GM12865 (cell line): ENCODE results near the gene SANBR.
A peak's percentile ranks its signal among the peaks of the same experiment; 100 is the strongest.
"Not testable (repeated sequence)": the region's sequence is repeated elsewhere in the genome, so short reads cannot be mapped to it uniquely, and the experiment has no call there.

Experiments used
- DNase-seq: peaks from one replicate; pipeline ENCODE4 v3.0.0; 2010; ENCODE audit warnings: low read depth
- H3K4me3 ChIP-seq: 2 replicates; pipeline ENCODE4 v1.5.1; 2011; ENCODE audit warnings: mild to moderate bottlenecking, low read depth, low read length, control low read depth
- TF ChIP-seq, protein P1 (sequence below): IDR thresholded peaks from 2 replicates; pipeline ENCODE4 v1.5.1; 2011; ENCODE audit warnings: low read length, control low read depth, low read depth, inconsistent platforms; ENCODE audit not compliant: insufficient read depth; ENCODE audit errors: missing control alignments

Gene SANBR

DNA sequence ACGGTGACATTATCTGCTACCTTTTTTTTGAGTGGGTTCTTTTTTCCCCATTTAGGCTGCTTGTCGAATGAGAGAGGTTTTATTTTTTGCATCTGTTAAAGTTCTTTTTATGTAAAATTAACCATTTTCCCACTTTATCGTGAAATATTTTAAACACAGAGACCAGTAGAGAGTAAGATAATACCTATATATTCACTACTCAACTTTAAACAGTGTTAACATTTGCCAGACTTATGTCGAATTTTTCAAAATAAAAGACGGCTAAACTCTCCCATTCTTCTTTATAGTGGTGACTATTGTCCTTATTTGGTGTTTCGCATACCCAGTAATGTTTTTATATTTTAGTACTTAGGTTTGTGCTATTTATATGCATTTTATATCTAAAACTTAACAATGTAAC is 46.9 kb upstream of the SANBR start:
- TF ChIP-seq, protein P1, sequence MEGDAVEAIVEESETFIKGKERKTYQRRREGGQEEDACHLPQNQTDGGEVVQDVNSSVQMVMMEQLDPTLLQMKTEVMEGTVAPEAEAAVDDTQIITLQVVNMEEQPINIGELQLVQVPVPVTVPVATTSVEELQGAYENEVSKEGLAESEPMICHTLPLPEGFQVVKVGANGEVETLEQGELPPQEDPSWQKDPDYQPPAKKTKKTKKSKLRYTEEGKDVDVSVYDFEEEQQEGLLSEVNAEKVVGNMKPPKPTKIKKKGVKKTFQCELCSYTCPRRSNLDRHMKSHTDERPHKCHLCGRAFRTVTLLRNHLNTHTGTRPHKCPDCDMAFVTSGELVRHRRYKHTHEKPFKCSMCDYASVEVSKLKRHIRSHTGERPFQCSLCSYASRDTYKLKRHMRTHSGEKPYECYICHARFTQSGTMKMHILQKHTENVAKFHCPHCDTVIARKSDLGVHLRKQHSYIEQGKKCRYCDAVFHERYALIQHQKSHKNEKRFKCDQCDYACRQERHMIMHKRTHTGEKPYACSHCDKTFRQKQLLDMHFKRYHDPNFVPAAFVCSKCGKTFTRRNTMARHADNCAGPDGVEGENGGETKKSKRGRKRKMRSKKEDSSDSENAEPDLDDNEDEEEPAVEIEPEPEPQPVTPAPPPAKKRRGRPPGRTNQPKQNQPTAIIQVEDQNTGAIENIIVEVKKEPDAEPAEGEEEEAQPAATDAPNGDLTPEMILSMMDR: no peak
- peak overlapping the region; percentile 94 for H3K4me3 ChIP-seq
- no peak for DNase-seq

DNA sequence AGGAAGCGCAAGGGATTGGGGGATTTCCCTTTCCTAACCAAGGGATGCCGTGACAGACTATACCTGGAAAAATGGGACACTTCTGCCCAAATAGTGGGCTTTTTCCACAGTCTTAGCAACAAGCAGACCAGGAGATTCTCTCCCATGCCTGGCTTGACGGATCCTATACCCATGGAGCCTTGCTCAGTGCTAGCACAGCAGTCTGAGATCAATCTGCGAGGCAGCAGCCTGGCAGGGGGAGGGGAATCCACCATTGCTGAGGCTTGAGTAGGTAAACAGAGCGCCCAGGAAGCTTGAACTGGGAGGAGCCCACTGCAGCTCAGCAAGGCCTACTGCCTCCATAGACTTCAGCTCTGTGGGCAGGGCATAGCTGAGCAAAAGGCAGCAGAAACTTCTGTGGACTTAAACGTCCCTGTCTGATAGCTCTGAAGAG is 44.4 kb upstream of the SANBR start:
- TF ChIP-seq, protein P1: no peak
- DNase-seq: no peak
- H3K4me3 ChIP-seq: no peak overlapping the region

DNA sequence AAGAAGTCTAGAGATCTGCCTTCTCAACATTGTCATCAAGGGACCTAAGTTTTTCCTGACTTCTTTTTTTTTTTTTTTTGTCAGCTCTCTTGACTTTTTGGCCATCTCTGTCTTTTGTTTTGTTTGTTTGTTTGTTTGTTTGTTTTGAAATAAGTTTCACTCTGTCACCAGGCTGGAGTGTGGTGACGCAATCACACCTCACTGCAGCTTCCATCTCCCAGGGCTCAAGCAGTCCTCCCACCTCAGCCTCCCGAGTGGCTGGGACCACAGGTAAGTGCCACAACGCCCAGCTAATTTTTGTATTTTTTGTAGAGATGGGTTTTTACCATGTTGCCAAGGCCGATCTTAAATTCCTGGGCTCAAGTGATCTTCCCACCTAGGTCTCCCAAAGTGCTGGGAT is 42.0 kb upstream of the SANBR start:
- no peak for DNase-seq
- H3K4me3 ChIP-seq: no peak overlapping the region
- TF ChIP-seq, protein P1: no peak

DNA sequence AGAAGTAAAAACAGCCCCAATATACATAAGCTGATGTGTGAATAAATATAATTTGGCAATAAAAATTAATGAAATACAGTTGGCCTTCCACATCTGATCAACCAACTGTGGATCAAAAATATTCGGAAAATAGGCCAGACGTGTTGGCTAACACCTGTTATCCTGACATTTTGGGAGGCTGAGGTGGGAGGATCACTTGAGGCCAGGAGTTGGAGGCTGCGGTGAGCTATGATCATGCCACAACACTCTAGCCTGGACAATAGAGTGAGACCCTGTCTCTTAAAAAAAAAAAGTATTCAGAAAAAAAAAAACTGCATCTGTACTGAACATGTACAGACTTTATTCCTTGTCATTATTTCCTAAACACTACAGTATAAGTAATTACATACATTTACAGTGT is 36.1 kb upstream of the SANBR start:
- TF ChIP-seq, protein P1: no peak

DNA sequence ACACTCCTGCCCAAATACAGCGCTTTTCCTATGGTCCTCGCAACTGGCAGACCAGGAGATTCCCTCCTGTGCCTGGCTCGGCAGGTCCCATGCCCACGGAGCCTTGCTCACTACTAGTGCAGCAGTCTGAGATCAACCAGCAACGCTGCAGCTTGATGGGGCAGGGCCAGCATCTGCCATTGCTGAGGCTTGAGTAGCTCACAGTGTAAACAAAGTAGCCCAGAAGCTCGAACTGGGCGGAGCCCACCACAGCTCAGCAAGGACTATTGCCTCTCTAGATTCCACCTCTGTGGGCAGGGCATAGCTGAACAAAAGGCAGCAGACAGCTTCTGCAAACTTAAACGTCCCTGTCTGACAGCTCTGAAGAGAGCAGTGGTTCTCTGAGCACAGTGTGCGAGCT is 31.1 kb upstream of the SANBR start:
- DNase-seq, H3K4me3 ChIP-seq: not testable (repeated sequence)

More for the DNA sequence above, 36.1 kb upstream of the SANBR start:
- no peak for DNase-seq
- H3K4me3 ChIP-seq: no peak overlapping the region

DNA sequence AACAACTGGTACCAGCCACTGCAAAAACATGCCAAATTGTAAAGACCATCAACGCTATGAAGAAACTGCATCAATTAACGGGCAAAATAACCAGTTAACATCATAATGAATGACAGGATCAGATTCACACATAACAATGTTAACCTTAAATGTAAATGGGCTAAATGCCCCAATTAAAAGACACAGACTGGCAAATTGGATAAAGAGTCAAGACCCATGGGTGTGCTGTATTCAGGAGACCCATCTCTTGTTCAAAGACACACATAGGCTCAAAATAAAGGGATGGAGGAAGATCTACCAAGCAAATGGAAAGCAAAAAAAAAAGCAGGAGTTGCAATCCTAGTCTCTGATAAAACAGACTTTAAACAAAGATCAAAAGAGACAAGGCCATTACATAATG is 29.0 kb upstream of the SANBR start:
- H3K4me3 ChIP-seq, DNase-seq: not testable (repeated sequence)

DNA sequence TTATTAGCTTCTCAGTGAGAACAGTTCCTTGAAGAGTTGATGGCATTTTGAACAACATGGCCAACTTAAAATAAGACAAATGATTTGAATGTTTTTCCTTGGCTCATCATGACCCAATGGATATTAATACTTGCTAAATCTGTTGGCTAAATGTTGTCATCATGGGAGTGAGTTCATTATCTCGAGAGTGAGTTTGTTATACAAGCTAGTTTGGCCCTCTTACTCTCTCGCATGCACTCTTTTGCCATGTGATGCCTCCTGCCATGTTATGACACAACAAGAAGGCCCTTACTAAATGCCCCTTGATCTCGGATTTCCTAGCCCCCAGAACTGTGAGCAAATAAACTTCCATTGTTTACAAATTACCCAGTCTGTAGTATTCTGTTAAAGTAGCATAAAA is 22.9 kb upstream of the SANBR start:
- TF ChIP-seq, protein P1: no peak
- no peak overlapping the region for H3K4me3 ChIP-seq
- DNase-seq: no peak

DNA sequence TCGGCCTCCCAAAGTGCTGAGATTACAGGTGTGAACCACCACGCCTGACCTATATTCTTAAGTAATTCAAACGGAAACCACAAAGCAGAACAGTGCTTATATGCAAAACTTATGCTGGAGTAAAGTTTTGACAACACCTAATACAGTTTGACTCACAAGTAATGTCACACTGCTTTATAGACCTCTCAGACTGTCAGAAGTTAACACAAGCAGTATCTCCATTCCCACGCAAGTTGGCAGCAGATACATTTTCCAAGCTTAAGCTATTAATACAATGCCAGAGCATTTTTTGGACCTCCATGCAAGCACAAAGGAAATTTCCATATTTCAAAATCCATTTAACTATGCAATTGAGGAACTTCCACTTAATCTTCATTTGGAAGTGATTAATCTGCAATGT is 21.0 kb upstream of the SANBR start:
- TF ChIP-seq, protein P1: peak; percentile 0
- no peak overlapping the region for H3K4me3 ChIP-seq
- DNase-seq: peak; percentile 67
